Calu3 (cell line): ENCODE measurements around the gene SPANXN3. TPM values are rescaled to one million over a fixed set of nuclear protein-coding genes. Genes with fewer than 3 reads are reported as not detected.

Source experiments
- BruUV-seq: library from RNA; stranded (reverse); fragments of 400-500 nt; replicated peaks from 2 replicates; lab custom pipeline; 2021; lab: Mats Ljungman, UMichigan
- CTCF ChIA-PET: fragments of 300-600 bp; sonication (Branson Sonifier 250); formaldehyde crosslinking; loops from one replicate; lab custom pipeline; 2022; ENCODE audit warnings: antibody characterized with exemption; lab: Charles Lee
- DNase-seq: peaks from one replicate; pipeline ENCODE4 v3.0.0; 2022
- H3K27ac Mint-ChIP-seq: one replicate; pipeline ENCODE4 v1.8.0; 2022; ENCODE audit warnings: mixed read lengths; ENCODE audit not compliant: unreplicated experiment
- H3K27me3 Mint-ChIP-seq: one replicate; pipeline ENCODE4 v1.8.0; 2022; ENCODE audit warnings: mixed read lengths; ENCODE audit not compliant: unreplicated experiment
- H3K36me3 Mint-ChIP-seq: one replicate; pipeline ENCODE4 v1.8.0; 2022; ENCODE audit warnings: mild to moderate bottlenecking, moderate library complexity, mixed read lengths; ENCODE audit not compliant: insufficient read depth, unreplicated experiment
- H3K4me1 Mint-ChIP-seq: one replicate; pipeline ENCODE4 v1.8.0; 2022; ENCODE audit warnings: mild to moderate bottlenecking, low read depth, mixed read lengths; ENCODE audit not compliant: unreplicated experiment
- H3K4me3 Mint-ChIP-seq: one replicate; pipeline ENCODE4 v1.8.0; 2022; ENCODE audit warnings: mild to moderate bottlenecking, low read depth, moderate library complexity, mixed read lengths; ENCODE audit not compliant: unreplicated experiment
- H3K9me3 Mint-ChIP-seq: one replicate; pipeline ENCODE4 v1.8.0; 2022; ENCODE audit warnings: low read depth, mixed read lengths; ENCODE audit not compliant: unreplicated experiment
- CTCF ChIP-seq: fragments of 200-600 bp; IDR thresholded peaks from one replicate; pipeline ENCODE4 v1.8.0; 2022; ENCODE audit warnings: antibody characterized with exemption; ENCODE audit not compliant: unreplicated experiment
- intact Hi-C: fragments of 100-400 bp; cut with micrococcal nuclease; formaldehyde crosslinking; loops from one replicate; pipeline ENCODE4 v1.10.0; 2022; ENCODE audit not compliant: unreplicated experiment
- total RNA-seq: library from RNA; stranded (reverse); gene quantifications from 2 replicates; pipeline ENCODE4 v1.2.3, GENCODE V29; 2022

Gene SPANXN3
- total RNA-seq, 1 experiment from 2014 or later, result not detected

GRCh38 chrX:143476751-143477150, 40.5 kb downstream of the SPANXN3 start:
- H3K36me3 Mint-ChIP-seq, result no peaks in the 10 kb centered on the region
- no peak overlapping the region for H3K27ac Mint-ChIP-seq
- no TSS peak for BruUV-seq
- CTCF ChIA-PET, result no interaction called here
- TF ChIP-seq CTCF, result no peak
- no peak overlapping the region for H3K4me3 Mint-ChIP-seq
- intact Hi-C loops, result no loop called here
- H3K27me3 Mint-ChIP-seq, result no peaks in the 10 kb centered on the region
- no peak for DNase-seq
- H3K4me1 Mint-ChIP-seq, result no peaks in the 10 kb centered on the region
- H3K9me3 Mint-ChIP-seq, result peaks cover 17% of the 10 kb centered on the region

GRCh38 chrX:143472347-143472938, 44.8 kb downstream of the SPANXN3 start:
- CTCF ChIA-PET, result no interaction called here
- H3K36me3 Mint-ChIP-seq, result no peaks in the 10 kb centered on the region
- no peaks in the 10 kb centered on the region for H3K27me3 Mint-ChIP-seq
- H3K4me1 Mint-ChIP-seq, result no peaks in the 10 kb centered on the region
- intact Hi-C loops, result no loop called here
- TF ChIP-seq CTCF, result no peak
- H3K4me3 Mint-ChIP-seq, result no peak overlapping the region
- no peak overlapping the region for H3K27ac Mint-ChIP-seq
- no peak for DNase-seq
- BruUV-seq, result no TSS peak
- H3K9me3 Mint-ChIP-seq, result peaks cover 20% of the 10 kb centered on the region

- no peak overlapping the region for H3K4me3 Mint-ChIP-seq
Observed at GRCh38 chrX:143466130-143466529, 51.1 kb downstream of the SPANXN3 start.

DNA sequence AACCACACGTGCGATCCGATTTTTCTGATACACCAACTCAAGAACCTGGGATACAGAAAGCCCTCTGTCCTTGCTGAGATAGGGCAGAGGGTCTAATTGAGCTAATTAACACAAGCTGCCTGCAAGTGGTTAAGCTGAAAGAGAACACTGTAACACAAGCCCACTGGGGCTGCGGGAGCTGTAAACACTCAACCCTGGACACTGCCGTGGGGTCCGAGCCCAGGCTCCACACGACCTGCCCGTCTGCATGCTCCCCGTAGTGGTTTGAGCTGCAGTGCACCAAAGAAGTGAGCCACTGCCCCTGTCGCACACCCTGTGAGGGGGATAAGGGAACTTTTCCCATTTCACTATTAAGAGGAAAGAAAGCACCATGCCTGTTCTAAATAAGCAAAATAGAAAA, 54.6 kb downstream of the SPANXN3 start:
- intact Hi-C loops, result no loop called here
- Mint-ChIP-seq H3K27me3 (no peaks in the 10 kb centered on the region), H3K27ac (no peak overlapping the region), H3K4me1 (no peaks in the 10 kb centered on the region), H3K9me3 (peaks cover 9% of the 10 kb centered on the region), H3K4me3 (no peak overlapping the region), H3K36me3 (no peaks in the 10 kb centered on the region)
- no peak for TF ChIP-seq CTCF
- no peak for DNase-seq
- BruUV-seq, result no TSS peak
- CTCF ChIA-PET, result no interaction called here

More at GRCh38 chrX:143466130-143466529, 51.1 kb downstream of the SPANXN3 start:
- H3K27me3 Mint-ChIP-seq, result no peaks in the 10 kb centered on the region
- H3K36me3 Mint-ChIP-seq, result no peaks in the 10 kb centered on the region
- H3K9me3 Mint-ChIP-seq, result peaks cover 12% of the 10 kb centered on the region
- BruUV-seq, result no TSS peak
- H3K4me1 Mint-ChIP-seq, result no peaks in the 10 kb centered on the region
- CTCF ChIA-PET, result no interaction called here
- intact Hi-C loops, result no loop called here
- no peak for TF ChIP-seq CTCF
- no peak overlapping the region for H3K27ac Mint-ChIP-seq
- DNase-seq, result no peak
